CD4-positive, alpha-beta T cell treated with Interleukin-4 for 4 hours (primary cell): Measurements from ENCODE around the gene DPP3.

ENCODE experiments used
- DNase-seq: peaks from one replicate; pipeline ENCODE4 v3.0.0-alpha.2; 2020

Gene DPP3

GRCh38 chr11:66465373-66466224 is 14.6 kb upstream of the DPP3 start:
- DNase-seq: no peak

- peak; percentile 89 for DNase-seq
Measured at GRCh38 chr11:66466225-66467033, 13.8 kb upstream of the DPP3 start, which contains the start of gene PELI3. Gene PELI3 (plus strand): TSS chr11:66466905. CDS start chr11:66468129, 1,224 bp downstream.

- DNase-seq: no peak
Measured at GRCh38 chr11:66467034-66467659, 13.1 kb upstream of the DPP3 start.

- DNase-seq: peak; percentile 27
Measured at GRCh38 chr11:66467756-66468155, 12.5 kb upstream of the DPP3 start.

GRCh38 chr11:66468691-66469090 is 11.5 kb upstream of the DPP3 start:
- no peak for DNase-seq

GRCh38 chr11:66469441-66469840 is 10.8 kb upstream of the DPP3 start:
- no peak for DNase-seq

- no peak for DNase-seq
Measured at GRCh38 chr11:66470015-66470414, 10.2 kb upstream of the DPP3 start.

- DNase-seq: no peak
Measured at GRCh38 chr11:66471142-66471541, 9.1 kb upstream of the DPP3 start.

- no peak for DNase-seq
Measured at GRCh38 chr11:66472054-66472453, 8.2 kb upstream of the DPP3 start.

GRCh38 chr11:66473167-66473566 is 7.1 kb upstream of the DPP3 start:
- DNase-seq: no peak

- no peak for DNase-seq
Measured at GRCh38 chr11:66473608-66474515, 6.4 kb upstream of the DPP3 start.

GRCh38 chr11:66475349-66476172 is 4.7 kb upstream of the DPP3 start:
- no peak for DNase-seq

GRCh38 chr11:66476173-66476840 is 3.9 kb upstream of the DPP3 start:
- DNase-seq: no peak

- DNase-seq: no peak
Measured at GRCh38 chr11:66476841-66477251, 3.4 kb upstream of the DPP3 start.

- no peak for DNase-seq
Measured at GRCh38 chr11:66477263-66478201, 2.7 kb upstream of the DPP3 start.

- DNase-seq: peak; percentile 17
Measured at GRCh38 chr11:66478729-66479393, 1.4 kb upstream of the DPP3 start.

GRCh38 chr11:66479394-66480116 is 679 bp upstream of the DPP3 start:
- no peak for DNase-seq

- no peak for DNase-seq
Measured at GRCh38 chr11:66484806-66485380, 4.7 kb downstream of the DPP3 start.
